ENCODE measurements around the gene MAN2A2.

- TF ChIP-seq CTCF (IDR thresholded peaks at IDR 0.05 in 4 of 5, conservative IDR thresholded peaks at IDR 0.05 in 1 of 5) (no peak), POLR2A (IDR thresholded peaks at IDR 0.05) (no peak)
These were observed 44.0 kb downstream of the MAN2A2 start for GRCh38 chr15:90946941-90947576.
